WERI-Rb-1 (cell line): Measurements from ENCODE around the gene MARCHF10.
"Not testable (repeated sequence)": the region's sequence is repeated elsewhere in the genome, so short reads cannot be mapped to it uniquely, and the experiment has no call there.

Source experiments
- DNase-seq: peaks from one replicate; pipeline ENCODE4 v3.0.0-alpha.2; 2020
- H3K27ac ChIP-seq: fragments of 250-450 bp; sonication (Bioruptor Pico); 2 replicates; pipeline ENCODE4 v1.5.1; 2020; ENCODE audit warnings: mild to moderate bottlenecking, moderate library complexity
- H3K27me3 ChIP-seq: fragments of 250-450 bp; sonication (Bioruptor Pico); 2 replicates; pipeline ENCODE4 v1.5.1; 2021; ENCODE audit warnings: mild to moderate bottlenecking, low read depth, moderate library complexity; ENCODE audit not compliant: insufficient read depth, severe bottlenecking
- H3K36me3 ChIP-seq: fragments of 250-450 bp; sonication (Bioruptor Pico); 2 replicates; pipeline ENCODE4 v1.5.1; 2020; ENCODE audit warnings: mild to moderate bottlenecking, moderate library complexity
- H3K4me3 ChIP-seq: 2 replicates; pipeline ENCODE4 v1.5.1; 2011; ENCODE audit warnings: low read depth, mild to moderate bottlenecking, control low read depth, low read length
- H3K9me3 ChIP-seq: fragments of 250-450 bp; sonication (Bioruptor Pico); 2 replicates; pipeline ENCODE4 v1.5.1; 2021; ENCODE audit warnings: mild to moderate bottlenecking, moderate library complexity; ENCODE audit not compliant: severe bottlenecking
- TF ChIP-seq, protein P1 (sequence below): IDR thresholded peaks from 2 replicates; pipeline ENCODE4 v1.5.1; 2011; ENCODE audit warnings: low read depth, mild to moderate bottlenecking, control low read depth, inconsistent platforms, low read length

Gene MARCHF10

GRCh38 chr17:62852195-62852594, 44.1 kb upstream of the MARCHF10 start:
- Histone ChIP-seq H3K4me3 (no peak overlapping the region), H3K27me3 (no peaks in the 10 kb centered on the region), H3K36me3 (no peaks in the 10 kb centered on the region), H3K27ac (no peak overlapping the region), H3K9me3 (no peaks in the 10 kb centered on the region)
- DNase-seq, result no peak
- TF ChIP-seq, protein P1, sequence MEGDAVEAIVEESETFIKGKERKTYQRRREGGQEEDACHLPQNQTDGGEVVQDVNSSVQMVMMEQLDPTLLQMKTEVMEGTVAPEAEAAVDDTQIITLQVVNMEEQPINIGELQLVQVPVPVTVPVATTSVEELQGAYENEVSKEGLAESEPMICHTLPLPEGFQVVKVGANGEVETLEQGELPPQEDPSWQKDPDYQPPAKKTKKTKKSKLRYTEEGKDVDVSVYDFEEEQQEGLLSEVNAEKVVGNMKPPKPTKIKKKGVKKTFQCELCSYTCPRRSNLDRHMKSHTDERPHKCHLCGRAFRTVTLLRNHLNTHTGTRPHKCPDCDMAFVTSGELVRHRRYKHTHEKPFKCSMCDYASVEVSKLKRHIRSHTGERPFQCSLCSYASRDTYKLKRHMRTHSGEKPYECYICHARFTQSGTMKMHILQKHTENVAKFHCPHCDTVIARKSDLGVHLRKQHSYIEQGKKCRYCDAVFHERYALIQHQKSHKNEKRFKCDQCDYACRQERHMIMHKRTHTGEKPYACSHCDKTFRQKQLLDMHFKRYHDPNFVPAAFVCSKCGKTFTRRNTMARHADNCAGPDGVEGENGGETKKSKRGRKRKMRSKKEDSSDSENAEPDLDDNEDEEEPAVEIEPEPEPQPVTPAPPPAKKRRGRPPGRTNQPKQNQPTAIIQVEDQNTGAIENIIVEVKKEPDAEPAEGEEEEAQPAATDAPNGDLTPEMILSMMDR, result no peak

- not testable (repeated sequence) for H3K36me3 ChIP-seq, H3K27me3 ChIP-seq, DNase-seq, H3K9me3 ChIP-seq, H3K27ac ChIP-seq, H3K4me3 ChIP-seq
Measured at GRCh38 chr17:62849591-62850415, 41.7 kb upstream of the MARCHF10 start.

DNA sequence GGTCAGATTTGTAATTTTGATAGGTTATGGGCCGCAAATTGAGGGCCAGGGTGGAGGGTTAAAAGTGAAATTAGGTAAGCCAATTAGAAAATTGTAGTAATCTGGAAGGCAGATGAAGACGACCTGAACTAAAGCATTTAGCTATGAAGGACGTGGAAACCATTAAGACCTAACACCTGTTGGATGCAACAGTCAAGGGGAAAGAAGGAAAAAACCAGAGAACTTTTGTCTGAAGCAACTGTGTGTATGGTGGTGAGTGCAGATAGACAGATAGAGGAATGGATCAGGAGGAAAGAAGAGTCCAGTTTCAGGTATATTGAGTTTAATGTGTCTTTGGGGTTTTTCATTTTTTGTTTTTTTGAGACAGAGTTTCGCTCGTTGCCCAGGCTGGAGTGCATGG, 40.2 kb upstream of the MARCHF10 start:
- no peaks in the 10 kb centered on the region for H3K27me3 ChIP-seq
- TF ChIP-seq, protein P1, result no peak
- H3K9me3 ChIP-seq, result no peaks in the 10 kb centered on the region
- no peak for DNase-seq
- H3K4me3 ChIP-seq, result no peak overlapping the region
- H3K27ac ChIP-seq, result no peak overlapping the region
- H3K36me3 ChIP-seq, result no peaks in the 10 kb centered on the region

DNA sequence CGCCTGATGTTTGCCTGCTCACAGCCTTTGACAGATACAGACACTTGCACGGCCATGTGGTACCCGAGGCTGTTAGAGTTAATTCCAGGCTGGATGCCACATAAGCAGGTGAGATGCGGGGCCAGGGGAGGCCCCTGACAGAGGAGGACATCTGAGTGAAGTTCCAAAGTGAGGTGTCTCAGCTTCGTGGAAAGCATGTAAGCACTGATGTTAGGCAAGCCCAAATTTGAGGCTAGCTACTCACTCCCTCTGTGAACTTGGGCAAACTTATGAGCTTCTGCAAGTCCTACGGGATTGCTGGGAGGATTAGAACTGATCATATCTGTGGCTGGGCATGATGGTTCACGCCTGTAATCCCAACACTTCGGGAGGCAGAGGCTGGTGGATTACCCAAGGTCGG, 39.3 kb upstream of the MARCHF10 start:
- Histone ChIP-seq H3K4me3 (no peak overlapping the region), H3K9me3 (no peaks in the 10 kb centered on the region), H3K27ac (no peak overlapping the region), H3K36me3 (no peaks in the 10 kb centered on the region), H3K27me3 (no peaks in the 10 kb centered on the region)
- TF ChIP-seq, protein P1, result no peak
- DNase-seq, result no peak

- Histone ChIP-seq H3K27ac (no peak overlapping the region), H3K4me3 (no peak overlapping the region), H3K27me3 (no peaks in the 10 kb centered on the region), H3K36me3 (no peaks in the 10 kb centered on the region), H3K9me3 (no peaks in the 10 kb centered on the region)
- no peak for DNase-seq
- TF ChIP-seq, protein P1, result no peak
Measured at GRCh38 chr17:62840871-62841270, 32.8 kb upstream of the MARCHF10 start.

DNA sequence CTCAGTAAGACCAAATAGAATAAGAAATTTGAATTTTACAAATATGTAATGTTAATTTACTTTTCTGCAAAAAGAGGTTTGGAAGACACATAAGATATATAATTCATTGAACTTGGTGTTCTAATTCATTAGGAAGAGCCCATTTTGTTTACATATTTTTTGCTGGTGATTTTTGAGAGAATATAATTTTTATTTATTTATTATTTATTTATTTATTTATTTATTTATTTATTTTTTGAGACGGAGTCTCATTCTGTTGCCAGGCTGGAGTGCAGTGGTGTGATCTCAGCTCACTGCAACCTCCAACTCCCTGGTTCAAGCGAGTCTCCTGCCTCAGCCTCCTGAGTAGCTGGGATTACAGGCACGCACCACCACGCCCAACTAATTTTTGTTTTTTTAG, 25.7 kb upstream of the MARCHF10 start:
- H3K27me3 ChIP-seq, H3K27ac ChIP-seq, H3K36me3 ChIP-seq, H3K4me3 ChIP-seq, H3K9me3 ChIP-seq, DNase-seq: not testable (repeated sequence)

GRCh38 chr17:62832405-62832804, 24.3 kb upstream of the MARCHF10 start:
- no peak overlapping the region for H3K4me3 ChIP-seq
- DNase-seq, result no peak
- no peaks in the 10 kb centered on the region for H3K27me3 ChIP-seq
- TF ChIP-seq, protein P1, result no peak
- no peaks in the 10 kb centered on the region for H3K9me3 ChIP-seq
- H3K36me3 ChIP-seq, result no peaks in the 10 kb centered on the region
- H3K27ac ChIP-seq, result no peak overlapping the region

DNA sequence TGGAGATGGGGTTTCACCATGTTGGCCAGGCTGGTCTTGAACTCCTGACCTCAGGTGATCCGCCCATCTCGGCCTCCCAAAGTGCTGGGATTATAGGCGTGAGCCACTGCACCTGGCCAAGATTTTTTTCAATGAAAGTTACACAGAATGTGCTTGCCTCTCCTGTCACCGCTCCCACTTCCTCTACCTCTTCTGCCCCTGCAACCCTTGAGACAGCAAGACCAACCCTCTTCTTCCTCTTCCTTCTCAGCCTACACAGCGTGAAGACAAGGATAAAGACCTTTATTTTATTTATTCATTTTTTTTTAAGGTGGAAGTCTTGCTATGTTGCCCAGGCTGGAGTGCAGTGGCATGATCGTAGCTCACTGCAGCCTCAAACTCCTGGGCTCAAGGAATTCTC, 23.0 kb upstream of the MARCHF10 start:
- H3K9me3 ChIP-seq, H3K36me3 ChIP-seq, H3K4me3 ChIP-seq, H3K27me3 ChIP-seq, H3K27ac ChIP-seq, DNase-seq: not testable (repeated sequence)
